HTERT RPE-1 (cell line): ENCODE results near the gene P2RY6.
"Not testable (repeated sequence)": the region's sequence is repeated elsewhere in the genome, so short reads cannot be mapped to it uniquely, and the experiment has no call there.

ENCODE experiments used
- in situ Hi-C: fragments of 300-500 bp; cut with MboI; formaldehyde crosslinking; loops from 4 replicates; pipeline ENCODE4 v1.14.3; 2020; ENCODE audit warnings: low sequenced_read_pairs

Gene P2RY6

DNA sequence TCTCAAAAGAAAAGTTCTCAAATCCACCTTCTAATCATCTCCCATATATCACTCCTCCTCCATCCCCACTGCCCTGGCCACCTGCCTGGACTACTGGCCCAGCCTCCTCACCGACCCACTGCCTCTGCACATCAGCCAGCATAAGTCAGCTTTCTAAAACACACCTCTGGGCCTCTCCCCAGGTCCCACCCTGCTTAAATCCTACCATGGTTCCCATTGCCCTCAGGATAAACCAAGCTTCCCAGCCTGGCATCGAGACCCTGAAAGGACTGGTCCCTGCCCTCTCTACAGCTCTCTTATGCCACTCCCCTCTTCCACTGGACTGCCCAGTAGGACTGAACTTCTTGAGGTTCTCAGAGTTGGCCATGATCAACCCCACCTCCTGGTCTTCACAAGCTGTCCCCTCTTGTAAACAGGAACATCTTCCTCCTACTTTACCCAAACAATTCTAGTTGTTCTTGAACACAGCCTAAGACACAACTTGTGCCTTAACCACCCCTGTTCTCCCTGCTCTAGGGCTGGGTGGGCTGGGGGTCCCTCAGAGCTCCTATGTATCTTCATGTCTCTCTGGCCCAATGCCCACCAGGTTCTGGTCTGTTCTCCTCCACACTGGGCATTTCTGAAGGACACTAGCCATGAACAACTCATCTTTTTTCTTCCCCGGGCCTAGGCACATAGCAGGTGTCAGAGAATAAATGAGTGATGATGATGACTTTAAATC is 12.6 kb upstream of the P2RY6 start:
- in situ Hi-C loops: no loop called here

DNA sequence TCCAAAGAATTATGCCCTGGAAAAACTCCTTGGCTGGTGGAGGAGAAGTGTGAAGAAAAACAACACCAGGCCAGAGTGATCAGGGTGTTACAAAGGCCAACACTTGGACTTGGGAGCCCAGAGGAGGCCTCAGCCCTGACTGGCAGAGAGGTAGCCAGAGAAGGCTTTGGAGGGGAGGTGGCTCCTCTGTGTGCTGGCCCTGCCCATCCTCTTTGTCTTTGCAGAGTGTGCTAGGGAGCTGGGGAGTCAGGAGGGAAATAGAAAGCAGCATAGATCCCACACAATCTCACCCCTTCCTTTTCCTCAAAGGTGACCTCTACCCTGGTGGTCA is 12.0 kb upstream of the P2RY6 start:
- in situ Hi-C loops: no loop called here

DNA sequence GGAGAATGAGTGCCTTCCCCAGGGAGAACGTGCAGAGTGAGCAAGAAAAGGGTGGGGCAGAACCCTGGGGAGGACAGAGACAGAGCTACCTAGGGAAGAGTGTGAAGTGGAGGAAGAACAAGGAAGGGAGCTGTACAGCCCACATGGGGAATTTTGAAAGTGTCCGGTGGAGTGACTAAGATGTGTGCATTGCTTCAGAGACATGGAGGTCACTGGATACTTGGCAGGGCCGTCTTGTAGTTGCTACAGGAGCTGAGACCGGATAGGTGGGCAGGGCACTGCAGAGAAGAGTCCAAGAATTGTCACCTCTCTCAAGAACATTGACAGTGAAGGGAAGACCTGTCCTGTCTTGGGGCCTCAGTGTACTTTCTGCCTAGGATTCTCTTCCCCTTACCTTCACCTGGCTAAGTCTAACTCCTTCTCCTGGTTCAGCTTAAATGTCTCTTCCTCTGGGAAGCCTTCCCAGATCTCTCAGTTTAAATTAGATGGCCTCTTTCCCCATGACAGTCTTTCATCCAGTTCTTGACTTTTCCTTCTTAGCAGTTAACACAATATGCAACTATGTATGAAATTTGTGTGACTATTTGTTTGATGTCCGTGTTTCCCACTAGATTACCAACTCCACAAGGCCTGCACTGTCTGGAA is 9.2 kb upstream of the P2RY6 start:
- in situ Hi-C loops: no loop called here

DNA sequence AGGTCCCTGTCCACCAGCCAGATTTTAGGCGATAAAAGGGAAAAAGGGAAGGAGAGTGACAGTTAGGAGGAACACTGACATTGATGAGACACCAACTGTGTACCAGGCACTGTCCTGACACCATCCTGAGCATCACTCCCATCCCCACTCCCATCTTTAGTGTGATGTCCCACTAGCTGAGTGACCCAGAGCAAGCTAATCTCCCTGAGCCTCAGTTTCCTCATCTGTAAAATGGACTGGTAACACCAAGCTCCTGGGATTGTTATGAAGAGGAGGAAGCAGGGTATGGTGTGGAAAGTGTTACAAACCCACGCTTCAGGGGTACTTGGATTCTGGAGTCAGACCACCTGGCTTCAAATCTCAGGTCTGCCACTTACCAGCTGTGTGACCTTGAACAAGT is 8.5 kb upstream of the P2RY6 start:
- in situ Hi-C loops: no loop called here

DNA sequence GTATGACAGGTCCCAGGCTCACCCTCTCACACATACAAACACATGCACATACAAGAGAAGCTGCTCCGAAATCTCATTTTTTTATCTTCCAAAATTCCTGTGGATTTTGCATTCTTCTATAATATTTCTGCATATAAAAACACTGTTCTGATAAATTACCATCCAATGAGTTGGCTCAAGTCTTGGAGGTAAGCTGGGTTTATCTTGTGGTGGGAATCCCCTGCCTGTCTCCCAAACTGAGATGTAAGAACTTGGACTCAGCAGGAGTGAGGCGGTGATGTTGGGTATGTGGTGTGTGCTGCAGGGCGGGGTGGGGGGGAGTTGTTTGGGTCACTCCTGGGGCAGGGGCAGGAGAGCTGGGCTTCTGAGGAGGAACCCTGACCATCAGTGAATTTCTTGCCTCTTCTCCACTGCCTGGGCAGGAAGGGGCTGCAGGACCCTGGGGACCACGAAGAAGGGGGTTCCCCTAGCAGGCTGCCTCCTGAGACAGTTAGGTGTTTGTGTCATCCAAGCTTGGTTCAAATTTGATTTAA is 6.8 kb upstream of the P2RY6 start:
- in situ Hi-C loops: no loop called here

DNA sequence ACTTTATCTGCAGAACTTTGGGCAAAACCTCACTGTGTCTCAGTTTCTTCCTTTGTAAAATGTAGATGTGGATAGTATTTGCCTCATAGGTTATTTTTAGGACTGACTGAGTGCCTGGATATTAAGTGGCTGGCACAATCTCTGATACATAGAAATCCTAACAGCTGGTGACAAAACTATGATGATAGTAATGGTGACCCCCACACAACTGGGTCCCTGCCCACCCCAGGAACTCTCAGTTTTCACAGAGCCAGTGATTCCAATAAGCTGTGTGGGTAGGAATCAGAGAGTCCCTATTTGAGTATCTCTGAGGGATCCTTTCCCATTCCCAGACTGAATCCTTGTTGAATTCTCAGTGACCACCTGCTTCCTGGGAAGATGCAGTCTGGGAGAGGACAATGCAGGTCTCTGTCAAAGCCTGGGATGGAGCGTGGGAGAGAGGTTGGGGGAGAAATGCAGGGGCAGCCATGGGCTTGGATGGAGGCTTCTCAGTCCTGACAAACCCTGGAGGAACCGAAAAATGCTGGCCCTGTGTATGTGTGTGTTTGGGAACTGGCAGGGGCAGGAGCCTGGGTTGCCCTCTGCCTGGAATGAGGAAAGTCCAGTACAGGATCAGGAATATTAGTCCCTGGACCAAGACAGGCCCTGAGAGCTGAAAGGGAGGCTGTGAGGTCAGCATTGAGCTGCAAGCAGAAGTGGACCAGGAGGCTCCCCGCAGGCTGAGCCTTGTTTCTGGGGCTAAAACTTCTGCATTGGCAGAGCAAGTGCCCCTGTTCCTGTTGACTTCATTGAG is 6.1 kb upstream of the P2RY6 start:
- in situ Hi-C loops: no loop called here

DNA sequence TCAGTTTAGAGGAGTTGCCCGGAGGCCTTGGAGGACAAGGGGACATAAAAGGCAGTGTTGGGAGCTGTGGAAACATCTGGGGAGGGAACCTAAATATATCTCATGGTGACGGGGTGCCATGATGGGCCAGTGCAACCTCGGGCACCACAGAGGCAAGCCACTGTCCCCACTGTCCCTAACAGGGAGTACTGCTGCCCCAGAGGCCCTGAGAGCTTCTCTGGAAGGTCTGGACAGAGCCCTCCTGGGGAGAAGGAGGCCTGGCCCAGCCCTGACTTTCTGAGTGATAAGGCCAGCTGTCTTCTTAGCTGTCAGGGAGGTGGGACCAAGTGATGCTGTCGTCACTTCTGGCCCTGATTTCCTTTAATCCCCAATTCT is 5.5 kb upstream of the P2RY6 start:
- in situ Hi-C loops: no loop called here

DNA sequence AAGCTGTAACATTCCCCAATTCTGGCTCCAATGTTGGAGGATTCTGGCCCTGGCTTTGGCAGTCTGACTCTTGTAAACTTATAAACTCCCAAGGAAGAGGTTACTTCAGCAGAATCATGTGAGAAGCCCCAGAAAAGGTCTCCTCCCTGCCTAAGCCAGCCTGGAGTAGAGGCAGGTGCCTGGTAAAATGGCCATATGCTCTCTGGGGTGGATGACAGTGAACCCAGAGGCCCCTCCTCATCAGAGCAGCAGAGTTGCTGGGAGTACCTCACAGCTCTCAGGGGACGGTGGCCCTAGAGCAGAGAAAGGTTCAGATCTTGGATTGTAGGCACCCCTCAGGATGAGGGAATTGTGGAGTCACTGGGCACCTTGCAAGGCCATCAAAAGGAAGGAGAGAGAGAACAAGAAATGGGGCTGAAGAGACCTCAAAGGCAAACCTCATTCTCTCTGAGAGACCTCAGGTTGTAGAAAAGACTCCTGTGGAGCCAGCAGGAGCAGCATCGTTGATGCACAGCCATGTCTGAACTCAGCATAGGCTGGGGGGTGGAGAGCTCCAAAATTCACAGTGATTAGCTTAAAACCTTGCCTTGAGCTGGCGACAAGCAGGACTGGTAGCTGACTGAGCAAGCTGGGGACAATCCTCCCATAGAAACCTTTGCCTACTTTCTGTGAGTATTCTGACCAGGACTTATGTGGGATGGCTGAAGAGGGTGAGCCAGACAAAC is 4.9 kb upstream of the P2RY6 start:
- in situ Hi-C loops: no loop called here

DNA sequence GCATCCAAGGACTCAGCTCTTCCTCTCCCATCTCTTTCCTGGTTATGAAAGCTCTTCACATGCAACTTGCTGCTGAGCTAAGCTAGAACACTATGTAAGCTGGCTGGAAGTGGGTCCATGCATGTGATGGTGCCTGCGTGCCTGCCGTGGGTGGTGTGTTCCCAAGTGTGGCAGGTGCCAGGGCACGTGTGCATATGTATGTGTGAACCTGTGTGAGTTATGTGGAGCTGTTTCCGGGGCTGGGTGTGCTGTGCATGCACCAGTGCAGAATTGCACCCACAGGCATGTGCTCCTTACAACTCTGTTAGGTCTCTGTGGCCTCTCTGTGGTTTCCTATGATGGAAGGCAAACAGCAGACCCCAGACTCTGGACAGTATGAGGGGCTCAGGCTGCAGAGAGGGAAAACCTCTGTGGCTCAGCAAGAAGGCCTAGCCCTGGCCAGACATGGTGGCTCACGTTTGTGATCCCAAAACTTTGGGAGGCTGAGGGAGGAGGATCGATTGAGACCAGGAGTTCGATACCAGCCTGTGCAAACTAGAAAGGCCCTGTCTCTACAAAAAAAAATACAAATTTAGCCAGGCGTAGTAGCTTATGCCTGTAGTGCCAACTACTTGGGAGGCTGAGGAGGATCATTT is 4.1 kb upstream of the P2RY6 start:
- in situ Hi-C loops: no loop called here

DNA sequence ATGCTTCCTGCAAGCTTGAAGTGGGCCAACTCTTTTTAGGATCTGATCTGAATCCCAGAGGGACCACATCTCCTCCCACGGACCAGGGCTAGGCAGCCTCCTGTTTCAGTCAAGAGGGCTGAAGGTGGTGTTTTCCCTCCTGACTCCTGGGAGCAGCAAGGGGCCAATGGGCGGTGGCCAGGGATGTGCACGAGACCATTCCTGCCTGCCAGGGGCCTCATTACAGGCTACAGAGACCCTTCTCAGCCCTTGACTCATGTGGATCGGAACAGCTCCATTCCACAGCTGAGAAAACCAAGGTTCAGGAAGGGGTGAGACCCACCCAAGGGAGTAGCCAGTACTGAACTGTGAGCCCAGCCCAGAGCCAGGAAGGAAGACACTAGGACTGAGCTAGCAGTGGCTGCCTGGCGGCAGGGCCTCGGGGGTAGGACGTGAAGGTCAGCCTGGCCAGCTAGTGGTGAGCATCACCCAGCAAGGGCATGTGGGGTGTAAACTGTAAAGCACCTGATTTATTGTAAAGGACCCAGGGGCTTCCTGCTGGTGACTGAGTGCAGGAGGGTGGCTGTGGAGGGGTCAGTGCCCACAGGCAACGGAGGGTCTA is 3.4 kb upstream of the P2RY6 start:
- in situ Hi-C loops: no loop called here

DNA sequence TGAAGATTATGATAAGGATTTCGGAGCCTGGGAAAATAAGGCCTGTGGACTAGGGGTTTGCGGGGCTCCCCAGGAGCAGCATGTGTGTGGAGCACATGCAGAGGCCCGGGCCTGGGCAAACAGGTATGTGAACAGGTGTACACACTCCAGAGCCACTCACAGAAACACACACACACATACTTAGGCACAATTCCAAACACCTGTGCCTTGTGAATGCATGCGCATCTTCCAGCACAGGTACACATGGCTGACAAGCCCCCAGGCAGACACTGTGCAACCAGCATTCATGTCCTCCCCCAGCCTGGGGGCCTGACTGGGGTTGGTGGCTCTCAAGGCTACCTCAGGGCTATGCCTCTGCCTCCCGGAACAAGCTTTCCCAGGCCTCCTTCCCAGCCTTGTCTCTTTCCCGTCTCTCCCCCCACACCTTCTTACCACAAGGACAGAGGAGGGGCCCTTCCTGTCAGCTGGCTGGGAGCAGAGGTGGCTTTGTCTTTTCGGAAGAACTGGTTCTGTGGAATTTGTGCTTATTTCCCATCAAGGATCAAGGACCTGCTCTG is 2.6 kb upstream of the P2RY6 start:
- in situ Hi-C loops: no loop called here

DNA sequence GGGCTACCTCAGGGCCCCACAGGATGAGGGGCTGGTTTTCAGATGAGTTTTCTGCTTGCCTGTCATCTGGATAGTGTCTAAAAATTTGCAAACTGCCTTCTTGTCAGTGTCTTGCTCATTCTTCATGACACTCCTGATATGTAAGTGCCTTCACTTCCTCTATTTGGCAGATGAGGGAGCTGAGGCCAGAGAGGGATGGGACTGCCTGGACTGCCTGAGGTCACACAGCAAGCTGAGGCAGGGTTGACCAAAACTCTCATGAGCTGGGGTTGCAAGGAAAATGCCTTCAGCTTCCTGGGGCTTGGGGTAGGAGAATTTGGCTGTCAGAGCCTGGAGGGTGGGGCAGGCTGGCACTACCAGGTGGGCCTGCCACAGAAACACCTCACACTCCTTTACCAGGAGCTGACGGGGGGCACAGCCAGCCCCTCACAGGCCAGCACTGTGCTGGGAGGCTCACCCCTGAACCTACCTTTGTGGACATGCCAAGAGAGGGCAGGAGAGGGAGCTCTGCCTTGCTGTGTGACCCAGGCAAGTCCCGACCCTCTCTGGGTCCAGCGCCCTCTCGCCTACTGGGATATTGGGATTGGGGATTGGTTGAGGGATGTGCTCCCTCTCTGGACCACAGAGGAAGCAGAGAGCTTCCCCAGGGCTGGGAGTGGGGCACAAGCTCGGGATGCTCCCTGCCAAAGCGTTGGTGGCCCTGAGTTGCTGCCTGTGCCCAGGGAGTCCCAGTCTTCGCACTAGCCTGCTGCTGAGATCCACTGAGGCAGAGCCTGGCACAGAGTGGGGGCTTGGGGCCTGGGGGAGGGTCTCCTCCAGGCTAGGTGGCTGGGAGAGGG is 1.9 kb upstream of the P2RY6 start:
- in situ Hi-C loops: no loop called here

DNA sequence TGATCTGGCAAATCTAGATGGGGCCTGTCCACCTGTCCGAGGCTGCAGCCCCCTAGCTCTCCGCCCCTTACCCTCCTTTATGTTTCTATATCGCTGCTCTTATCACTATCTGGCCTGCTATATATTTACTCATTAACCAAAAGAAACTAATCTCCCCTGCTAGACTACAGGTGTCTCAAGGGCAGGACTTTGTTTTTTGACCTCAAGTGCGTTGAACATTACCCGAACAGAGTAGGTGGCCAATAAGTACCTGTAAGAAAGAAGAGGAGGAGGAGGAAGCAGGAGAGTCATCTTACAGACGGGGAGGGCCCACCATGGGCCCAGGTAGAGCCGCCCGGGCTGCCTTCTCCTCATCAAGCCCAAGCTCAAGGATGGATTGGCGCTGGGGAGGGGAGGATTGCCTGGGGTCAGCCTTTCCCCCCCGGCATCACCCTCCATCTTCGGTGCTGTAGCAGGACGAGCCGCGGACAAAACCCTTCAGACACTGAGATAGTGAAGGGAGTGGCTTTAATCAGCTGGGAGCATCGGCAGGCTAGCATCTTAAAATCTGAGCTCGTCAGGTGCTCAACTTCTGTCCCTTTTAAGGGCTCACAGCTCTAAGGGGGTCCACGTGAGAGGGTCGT is 1.2 kb upstream of the P2RY6 start:
- in situ Hi-C loops: no loop called here

DNA sequence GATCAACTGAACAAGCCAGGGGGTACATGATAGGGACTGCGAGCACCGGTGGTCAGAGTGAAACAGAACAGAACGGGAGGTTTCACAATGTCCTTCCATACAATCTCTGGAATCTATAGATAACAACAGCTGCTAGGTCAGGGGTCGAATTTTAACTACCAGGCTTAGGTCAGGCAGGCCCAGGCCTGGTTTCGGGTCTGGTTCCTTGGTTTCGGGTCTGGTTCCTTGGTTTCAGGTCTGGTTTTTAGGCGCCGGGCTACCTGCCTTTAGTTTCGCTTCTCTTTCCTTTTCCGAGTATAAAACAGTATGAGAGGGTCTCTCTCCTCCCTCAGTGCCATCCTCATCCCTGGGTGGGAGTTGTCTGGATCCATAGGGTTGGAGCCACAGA is 666 bp upstream of the P2RY6 start:
- in situ Hi-C loops: not testable (repeated sequence)

DNA sequence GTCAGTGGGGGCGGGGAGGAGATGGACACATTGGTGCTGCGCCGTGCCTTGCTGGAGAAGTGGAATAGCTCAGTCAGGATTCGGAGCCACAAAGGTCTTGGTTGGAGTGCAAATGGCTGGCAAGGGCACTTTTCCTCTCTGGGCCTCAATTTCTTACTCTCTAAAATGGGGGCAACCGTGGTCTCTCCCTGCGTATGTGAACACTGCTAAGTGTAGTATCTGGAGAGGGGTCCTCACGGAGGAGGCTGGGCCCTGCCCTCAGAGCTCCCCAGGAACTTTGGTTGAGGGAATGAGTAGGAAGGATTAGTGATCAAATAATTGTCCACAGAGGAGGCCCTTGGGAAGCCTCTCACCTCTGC is 521 bp downstream of the P2RY6 start:
- in situ Hi-C loops: no loop called here

DNA sequence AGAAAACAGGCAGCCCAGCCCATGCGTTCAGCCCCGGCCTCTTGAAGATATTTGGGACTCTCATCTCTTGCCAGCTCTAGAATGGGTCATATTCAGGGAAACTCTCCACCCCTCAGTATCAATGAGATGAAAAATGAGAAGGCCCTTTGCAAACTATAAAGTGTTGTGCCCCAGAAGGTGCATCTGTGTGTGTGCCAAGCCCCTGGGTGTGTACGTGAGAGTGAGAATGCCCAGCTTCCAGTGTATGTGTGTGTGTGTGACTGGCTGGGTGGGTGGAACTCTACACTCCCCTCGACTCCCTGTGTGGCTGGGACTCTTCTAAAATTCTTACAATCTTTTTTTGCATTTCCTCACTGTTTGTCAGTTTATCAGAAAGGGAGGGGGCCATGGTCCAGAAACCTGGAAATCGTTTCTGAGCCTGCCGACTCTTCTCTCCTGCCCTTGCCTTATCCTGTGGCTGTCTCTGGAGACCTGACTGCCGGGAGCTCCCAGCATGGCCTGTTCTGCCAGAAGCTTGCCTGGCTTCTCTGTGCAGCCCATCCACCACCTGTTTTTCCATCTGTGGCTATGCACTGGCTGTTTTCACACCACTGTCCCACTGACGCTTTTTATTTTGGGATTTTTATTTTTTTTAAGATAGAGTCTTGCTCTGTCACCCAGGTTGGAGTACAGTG is 1.2 kb downstream of the P2RY6 start:
- in situ Hi-C loops: no loop called here

DNA sequence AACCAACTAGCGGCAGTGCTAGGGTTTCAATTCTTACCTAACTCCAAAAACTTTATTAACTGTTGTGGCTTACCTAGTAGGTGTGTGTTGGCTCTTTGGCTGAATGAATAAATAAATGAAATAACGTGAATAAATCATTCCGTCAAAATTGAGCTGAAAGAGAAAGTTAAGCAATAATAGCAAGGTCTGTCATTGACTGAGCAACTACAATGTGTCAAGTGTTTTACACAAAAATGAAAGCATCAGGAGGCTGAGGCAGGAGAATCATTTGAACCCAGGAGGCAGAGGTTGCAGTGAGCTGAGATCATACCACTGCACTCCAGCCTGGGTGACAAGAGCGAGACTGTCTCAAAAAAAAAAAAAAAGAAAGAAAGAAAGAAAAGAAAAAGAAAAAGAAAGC is 2.1 kb downstream of the P2RY6 start:
- in situ Hi-C loops: not testable (repeated sequence)

DNA sequence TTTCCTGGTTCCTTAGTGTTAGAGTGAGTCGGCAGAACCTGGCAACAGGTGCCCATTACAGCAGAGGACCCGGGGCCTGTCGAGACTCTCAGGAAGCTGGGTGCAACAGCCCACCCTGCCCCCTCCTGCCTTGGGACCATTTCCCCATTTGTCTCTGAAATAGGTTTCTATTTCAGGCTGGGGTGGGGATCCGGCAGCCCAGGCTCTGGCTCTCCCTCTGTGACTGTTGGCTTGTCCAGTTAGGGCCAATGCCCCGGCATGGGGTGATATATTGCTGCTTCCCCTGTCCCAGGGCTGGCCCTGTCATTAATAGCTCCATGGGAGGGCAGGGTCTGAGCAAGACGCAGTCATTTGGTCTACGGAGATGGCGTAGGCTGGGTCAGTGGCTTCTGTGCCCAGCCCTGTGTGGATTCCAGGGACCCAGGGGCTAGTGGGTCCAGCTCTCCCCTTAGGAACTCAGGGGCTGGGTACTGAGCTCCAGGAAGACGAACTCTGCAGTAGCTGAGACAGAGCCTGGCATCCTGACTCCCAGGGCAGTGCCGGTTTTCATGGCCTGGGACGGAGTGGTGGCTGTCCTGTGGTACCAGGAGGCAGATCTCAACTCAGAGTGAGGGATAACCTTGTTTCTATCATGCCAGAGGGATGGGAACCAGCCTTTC is 2.7 kb downstream of the P2RY6 start:
- in situ Hi-C loops: no loop called here
